K562 (cell line): ENCODE results near the gene SDF4. TPM values are rescaled to one million over a fixed set of nuclear protein-coding genes. Genes with fewer than 3 reads are reported as not detected.

Source experiments
- ATAC-seq: fragments of 200-7000 bp; cut with Tn5 transposase; 3 replicates; pipeline ENCODE4 v1.9.1; 2020; ENCODE audit warnings: moderate library complexity
- BruUV-seq: library from RNA; stranded (reverse); fragments of 400-500 nt; replicated peaks from 2 replicates; lab custom pipeline; 2021; lab: Mats Ljungman, UMichigan
- CTCF ChIA-PET: fragments of 300-600 bp; formaldehyde crosslinking; extraction: SDS; loops from one replicate; lab custom pipeline; 2021; ENCODE audit warnings: low intra/inter-chr PET ratio; lab: Yijun Ruan, JAX
- POLR2A ChIA-PET: fragments of 300-600, 350-650 bp; sonication (Branson Sonifier 250); formaldehyde crosslinking; extraction: SDS; loops from one replicate; lab custom pipeline; 2021; ENCODE audit warnings: antibody characterized with exemption, inconsistent platforms; lab: Yijun Ruan, JAX
- DNase-seq, 4 experiments: peaks; one replicate each; pipeline versions ENCODE4 v3.0.0 to v3.0.0-alpha.2; 2011 to 2018; ENCODE audit warnings: low spot score in 3 of 4, mixed read lengths in 3 of 4; ENCODE audit errors: extremely low read depth in 1 of 4
- FAIRE-seq: peaks from 2 replicates; lab custom pipeline; 2011; peaks lifted over from hg19 to GRCh38; lab: Jason Lieb, UNC
- H2AFZ ChIP-seq: 2 replicates; pipeline ENCODE4 v1.6.0; 2011; ENCODE audit warnings: low read depth, low read length, control low read depth, inconsistent platforms
- H3K27ac ChIP-seq: fragments of 200-600 bp; 3 replicates; pipeline ENCODE4 v1.8.0; 2011; ENCODE audit warnings: low read depth, mild to moderate bottlenecking, control low read depth, inconsistent platforms, low read length, moderate library complexity, mixed read lengths; ENCODE audit errors: extremely low read depth
- H3K27me3 ChIP-seq, 2 experiments: fragments of 300-600 bp in 1 of 2; 2 replicates in 1 of 2; 3 replicates in 1 of 2; pipeline versions ENCODE4 v1.6.0 to v1.8.0; 2011; ENCODE audit warnings: inconsistent platforms in 2 of 2, low read length in 2 of 2, mild to moderate bottlenecking in 1 of 2, mixed read lengths in 1 of 2, moderate library complexity in 1 of 2; ENCODE audit not compliant: control insufficient read depth in 2 of 2, insufficient read depth in 2 of 2
- H3K36me3 ChIP-seq: fragments of 300-600 bp; 3 replicates; pipeline ENCODE4 v1.8.0; 2011; ENCODE audit warnings: mild to moderate bottlenecking, low read length, inconsistent platforms; ENCODE audit not compliant: control insufficient read depth, insufficient read depth
- H3K4me1 ChIP-seq, 2 experiments: fragments of 200-600 bp in 1 of 2; replicated peaks in 1 of 2; 2 replicates in 1 of 2; 3 replicates in 1 of 2; pipeline versions ENCODE4 v1.5.1 to v1.8.0; 2011; ENCODE audit warnings: inconsistent platforms in 2 of 2, low read length in 2 of 2, mild to moderate bottlenecking in 1 of 2, mixed read lengths in 1 of 2, moderate library complexity in 1 of 2; ENCODE audit not compliant: control insufficient read depth in 2 of 2, insufficient read depth in 2 of 2
- H3K4me2 ChIP-seq: 2 replicates; pipeline ENCODE4 v1.6.1; 2011; ENCODE audit warnings: low read length, control low read depth, inconsistent platforms, mixed read lengths; ENCODE audit not compliant: insufficient read depth
- H3K4me3 ChIP-seq: fragments of 200-600 bp; sonication (generic), shearing (Covaris generic); 2 replicates; pipeline ENCODE4 v1.5.1; 2016; ENCODE audit warnings: control low read depth, inconsistent platforms
- H3K79me2 ChIP-seq: fragments of 200-600 bp; 3 replicates; pipeline ENCODE4 v1.8.0; 2011; ENCODE audit warnings: low read length, inconsistent platforms; ENCODE audit not compliant: control insufficient read depth, insufficient read depth
- H3K9ac ChIP-seq, 2 experiments: 2 replicates each; pipeline versions ENCODE4 v1.6.0 to v1.6.1; 2011; ENCODE audit warnings: low read depth in 2 of 2, low read length in 2 of 2, control low read depth in 1 of 2, inconsistent platforms in 1 of 2, mild to moderate bottlenecking in 1 of 2, mixed read lengths in 1 of 2; ENCODE audit not compliant: insufficient read depth in 1 of 2
- H3K9me1 ChIP-seq: one replicate; pipeline ENCODE4 v1.6.0; 2011; ENCODE audit warnings: inconsistent platforms, mild to moderate bottlenecking, low read length, moderate library complexity; ENCODE audit not compliant: control insufficient read depth, insufficient read depth
- H3K9me3 ChIP-seq: replicated peaks from 2 replicates; pipeline ENCODE4 v1.5.1; 2011; ENCODE audit warnings: low read depth, low read length, inconsistent platforms; ENCODE audit not compliant: control insufficient read depth, insufficient read depth
- H4K20me1 ChIP-seq: replicated peaks from 2 replicates; pipeline ENCODE4 v1.6.1; 2011; ENCODE audit warnings: low read length, inconsistent platforms, mixed read lengths; ENCODE audit not compliant: control insufficient read depth, insufficient read depth
- CREBBP ChIP-seq: IDR thresholded peaks from one replicate; pipeline ENCODE4 v1.6.1; 2012; ENCODE audit warnings: low read depth, mild to moderate bottlenecking, control low read depth, inconsistent platforms, low read length
- CXXC5 ChIP-seq: fragments of 250-450 bp; sonication (Bioruptor Pico); IDR thresholded peaks from 2 replicates; pipeline ENCODE4 v1.8.0; 2022; ENCODE audit warnings: inconsistent platforms, mild to moderate bottlenecking, moderate library complexity
- MTF1 ChIP-seq: fragments of 250-450 bp; sonication (Bioruptor Pico); IDR thresholded peaks from 2 replicates; pipeline ENCODE4 v1.9.0; 2021; ENCODE audit warnings: moderate library complexity, mild to moderate bottlenecking, inconsistent platforms, borderline replicate concordance
- NFIX ChIP-seq: fragments of 250-450 bp; sonication (Bioruptor Pico); IDR thresholded peaks from 2 replicates; pipeline ENCODE4 v1.4.0; 2020; ENCODE audit warnings: low read depth, mild to moderate bottlenecking, moderate library complexity
- PML ChIP-seq: IDR thresholded peaks from 2 replicates; pipeline ENCODE4 v1.6.1; 2012; ENCODE audit warnings: low read length, inconsistent platforms
- ZFP36 ChIP-seq: fragments of 150-350 bp; IDR thresholded peaks from 2 replicates; pipeline ENCODE4 v1.6.1; 2018; ENCODE audit warnings: low read length, low read depth; ENCODE audit not compliant: partially characterized antibody
- ZKSCAN8 ChIP-seq: fragments of 200-800 bp; sonication (Bioruptor generic); IDR thresholded peaks from 2 replicates; pipeline ENCODE4 v1.6.1; 2016; ENCODE audit warnings: missing genetic modification characterization, missing compliant biosample characterization
- ZNF12 ChIP-seq: sonication (generic); formaldehyde crosslinking; IDR thresholded peaks from 2 replicates; pipeline ENCODE4 v1.4.0; 2020; ENCODE audit warnings: mild to moderate bottlenecking, missing genetic modification reagents
- ZNF124 ChIP-seq: sonication (generic); formaldehyde crosslinking; IDR thresholded peaks from 2 replicates; pipeline ENCODE4 v1.8.1; 2022; ENCODE audit warnings: missing genetic modification reagents
- ZNF408 ChIP-seq: fragments of 250-450 bp; sonication (Bioruptor Pico); IDR thresholded peaks from 2 replicates; pipeline ENCODE4 v1.4.0; 2020; ENCODE audit warnings: low read depth, mild to moderate bottlenecking, moderate library complexity
- ZNF41 ChIP-seq: fragments of 250-450 bp; sonication (Bioruptor Pico); conservative IDR thresholded peaks from 2 replicates; pipeline ENCODE4 v1.4.0; 2020; ENCODE audit warnings: mild to moderate bottlenecking
- ZNF707 ChIP-seq: fragments of 250-450 bp; sonication (Bioruptor Pico); conservative IDR thresholded peaks from 2 replicates; pipeline ENCODE4 v1.8.0; 2022; ENCODE audit warnings: inconsistent platforms, mild to moderate bottlenecking, moderate library complexity
- WGBS: fragments of 100-300 bp; shearing (Covaris generic); methylation state at CpG from one replicate; pipeline ENCODE4 v1.1.6; 2016; ENCODE audit warnings: low coverage, mixed read lengths; ENCODE audit not compliant: insufficient coverage; ENCODE audit errors: missing lambda C conversion rate; 5-methylcytosine and 5-hydroxymethylcytosine counted together
- in situ Hi-C: fragments of 300-500 bp; cut with MboI; formaldehyde crosslinking; loops from 4 replicates; pipeline ENCODE4 v1.15.0; 2018; ENCODE audit warnings: inconsistent platforms, mixed read lengths
- intact Hi-C: fragments of 100-400 bp; cut with micrococcal nuclease; formaldehyde crosslinking; loops from 2 replicates; pipeline ENCODE4 v1.14.2; 2022
- polyA plus RNA-seq, 8 experiments: library from polyadenylated mRNA; depleted of rRNA in 4 of 8; stranded (reverse) in 5 of 8; unstranded in 3 of 8; fragments of >200 nt; fragmentation: Nextera tagmentation in 2 of 8; fragmentation: Illumina TruSeq in 1 of 8; extraction: Ambion mirVana in 2 of 8; extraction: Trizol in 1 of 8; gene quantifications; 2 replicates each; pipeline versions ENCODE4 v1.2.1 to v1.2.3, GENCODE V29; 2011 to 2014; ENCODE audit warnings: inconsistent platforms in 1 of 8, missing spikeins in 1 of 8
- total RNA-seq, 7 experiments: library from RNA; depleted of rRNA in 6 of 7; stranded (reverse); fragments of >200 nt in 6 of 7; fragmentation: Illumina TruSeq in 2 of 7; extraction: Trizol in 2 of 7; gene quantifications; 2 replicates each; pipeline versions ENCODE4 v1.2.1 to v1.2.3, GENCODE V29; 2011 to 2021; ENCODE audit warnings: low replicate concordance in 1 of 7
- TF ChIP-seq, protein P1 (sequence below), 2 experiments: fragments of 450-650 bp in 1 of 2; sonication (generic) in 1 of 2; formaldehyde crosslinking; conservative IDR thresholded peaks; 2 replicates each; pipeline versions ENCODE4 v1.4.0 to v1.8.1; 2020 to 2022; ENCODE audit warnings: mild to moderate bottlenecking in 1 of 2, missing genetic modification reagents in 1 of 2
- TF ChIP-seq, protein P2 (sequence below): sonication (generic); formaldehyde crosslinking; IDR thresholded peaks from 2 replicates; pipeline ENCODE4 v1.8.1; 2023; ENCODE audit warnings: mild to moderate bottlenecking, missing genetic modification reagents
- TF ChIP-seq, protein P3 (sequence below): fragments of 250-450 bp; sonication (Bioruptor Pico); IDR thresholded peaks from 2 replicates; pipeline ENCODE4 v1.8.0; 2022; ENCODE audit warnings: inconsistent platforms, mild to moderate bottlenecking, moderate library complexity, borderline replicate concordance
- TF ChIP-seq, protein P4 (sequence below), 2 experiments: fragments of 450-650 bp; IDR thresholded peaks; 2 replicates each; pipeline ENCODE4 v1.6.1; 2018; ENCODE audit warnings: mild to moderate bottlenecking in 2 of 2, low read depth in 1 of 2; ENCODE audit not compliant: partially characterized antibody in 2 of 2

The SDF4 gene
- total and polyA plus RNA-seq, 9 of the 15 experiments (the other 6 are each of a cell fraction or from before 2014, with no cell fraction given), result 0.35 to 160 (median 65.2) TPM

DNA sequence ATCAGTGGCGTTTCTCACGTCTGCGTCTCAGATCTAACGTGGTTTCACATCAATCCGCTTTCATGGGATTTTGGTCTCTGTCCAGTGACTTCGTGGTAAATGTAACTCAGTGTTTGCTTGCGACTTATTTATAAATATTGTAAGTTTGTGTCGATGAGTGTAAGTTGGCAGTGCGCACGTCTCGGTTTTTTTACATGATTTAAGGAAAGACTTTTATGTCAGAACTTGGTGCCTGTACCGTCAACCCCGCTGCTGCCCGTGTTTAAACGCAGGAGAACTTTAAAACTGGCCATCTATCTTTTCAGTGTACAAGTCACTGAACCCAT is 1.7 kb upstream of the SDF4 start:
- H3K9ac ChIP-seq, result no peak overlapping the region
- intact Hi-C loops (loop anchor here (5.0 kb wide), 1 partner anchor 111 kb away; no protein-coding TSS in a partner anchor), in situ Hi-C loops (no loop called here)
- peaks cover 9% of the 10 kb centered on the region for H3K9me3 ChIP-seq
- ChIA-PET POLR2A (interaction anchor here (0.7 kb wide), 1 partner anchor 118 kb away, joined by 3 read pairs; the partner anchor contains the start of gene C1orf159), CTCF (no interaction called here)
- no peak overlapping the region for H2AFZ ChIP-seq
- H3K79me2 ChIP-seq, result peaks cover 61% of the 10 kb centered on the region
- no TSS peak for BruUV-seq
- peak overlapping the region; percentile 49; the same call in 1 of the 2 replicates for H3K4me2 ChIP-seq
- H4K20me1 ChIP-seq, result no peaks in the 10 kb centered on the region
- ATAC-seq (no peak), DNase-seq (no peak), FAIRE-seq (peak; percentile 69)
- no peak overlapping the region for H3K27ac ChIP-seq
- peaks cover 32% of the 10 kb centered on the region; the same call in 2 of the 3 replicates for H3K36me3 ChIP-seq
- H3K9me1 ChIP-seq, result no peaks in the 10 kb centered on the region
- H3K4me3 ChIP-seq, result no peak overlapping the region
- WGBS, result 92% methylated on average over 15 of the region's 15 CpGs
- H3K27me3 ChIP-seq, result no peaks in the 10 kb centered on the region
- peaks cover 6 to 84% of the 10 kb centered on the region in 2 experiments; a peak in 4 of 5 replicates for H3K4me1 ChIP-seq
- TF ChIP-seq ZNF124 (CRISPR knock-in tag), result no peak
- TF ChIP-seq ZNF707 (CRISPR knock-in tag), result 0 out of 2 replicates have a peak, but pooled peaks have one; percentile 51
- no peak for TF ChIP-seq CXXC5 (CRISPR knock-in tag)
- peak; percentile 83; the same call in 1 of the 2 replicates for TF ChIP-seq ZNF408
- no peak for TF ChIP-seq PML
- TF ChIP-seq ZNF12 (CRISPR knock-in tag), result no peak
- TF ChIP-seq, protein P1, sequence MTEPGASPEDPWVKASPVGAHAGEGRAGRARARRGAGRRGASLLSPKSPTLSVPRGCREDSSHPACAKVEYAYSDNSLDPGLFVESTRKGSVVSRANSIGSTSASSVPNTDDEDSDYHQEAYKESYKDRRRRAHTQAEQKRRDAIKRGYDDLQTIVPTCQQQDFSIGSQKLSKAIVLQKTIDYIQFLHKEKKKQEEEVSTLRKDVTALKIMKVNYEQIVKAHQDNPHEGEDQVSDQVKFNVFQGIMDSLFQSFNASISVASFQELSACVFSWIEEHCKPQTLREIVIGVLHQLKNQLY (CRISPR knock-in tag; conservative IDR thresholded peaks at IDR 0.05), result no peak
- TF ChIP-seq, protein P2, sequence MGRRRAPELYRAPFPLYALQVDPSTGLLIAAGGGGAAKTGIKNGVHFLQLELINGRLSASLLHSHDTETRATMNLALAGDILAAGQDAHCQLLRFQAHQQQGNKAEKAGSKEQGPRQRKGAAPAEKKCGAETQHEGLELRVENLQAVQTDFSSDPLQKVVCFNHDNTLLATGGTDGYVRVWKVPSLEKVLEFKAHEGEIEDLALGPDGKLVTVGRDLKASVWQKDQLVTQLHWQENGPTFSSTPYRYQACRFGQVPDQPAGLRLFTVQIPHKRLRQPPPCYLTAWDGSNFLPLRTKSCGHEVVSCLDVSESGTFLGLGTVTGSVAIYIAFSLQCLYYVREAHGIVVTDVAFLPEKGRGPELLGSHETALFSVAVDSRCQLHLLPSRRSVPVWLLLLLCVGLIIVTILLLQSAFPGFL (CRISPR knock-in tag), result no peak
- TF ChIP-seq MTF1 (CRISPR knock-in tag), result peak; percentile 76; the same call in 1 of the 2 replicates
- TF ChIP-seq CREBBP, result no peak
- TF ChIP-seq ZKSCAN8 (CRISPR knock-in tag), result no peak
- peak; percentile 41; the same call in 1 of the 2 replicates for TF ChIP-seq NFIX (CRISPR knock-in tag)
- TF ChIP-seq, protein P3, sequence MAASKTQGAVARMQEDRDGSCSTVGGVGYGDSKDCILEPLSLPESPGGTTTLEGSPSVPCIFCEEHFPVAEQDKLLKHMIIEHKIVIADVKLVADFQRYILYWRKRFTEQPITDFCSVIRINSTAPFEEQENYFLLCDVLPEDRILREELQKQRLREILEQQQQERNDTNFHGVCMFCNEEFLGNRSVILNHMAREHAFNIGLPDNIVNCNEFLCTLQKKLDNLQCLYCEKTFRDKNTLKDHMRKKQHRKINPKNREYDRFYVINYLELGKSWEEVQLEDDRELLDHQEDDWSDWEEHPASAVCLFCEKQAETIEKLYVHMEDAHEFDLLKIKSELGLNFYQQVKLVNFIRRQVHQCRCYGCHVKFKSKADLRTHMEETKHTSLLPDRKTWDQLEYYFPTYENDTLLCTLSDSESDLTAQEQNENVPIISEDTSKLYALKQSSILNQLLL, result 0 out of 2 replicates have a peak, but pooled peaks have one; percentile 21
- TF ChIP-seq, protein P4, sequence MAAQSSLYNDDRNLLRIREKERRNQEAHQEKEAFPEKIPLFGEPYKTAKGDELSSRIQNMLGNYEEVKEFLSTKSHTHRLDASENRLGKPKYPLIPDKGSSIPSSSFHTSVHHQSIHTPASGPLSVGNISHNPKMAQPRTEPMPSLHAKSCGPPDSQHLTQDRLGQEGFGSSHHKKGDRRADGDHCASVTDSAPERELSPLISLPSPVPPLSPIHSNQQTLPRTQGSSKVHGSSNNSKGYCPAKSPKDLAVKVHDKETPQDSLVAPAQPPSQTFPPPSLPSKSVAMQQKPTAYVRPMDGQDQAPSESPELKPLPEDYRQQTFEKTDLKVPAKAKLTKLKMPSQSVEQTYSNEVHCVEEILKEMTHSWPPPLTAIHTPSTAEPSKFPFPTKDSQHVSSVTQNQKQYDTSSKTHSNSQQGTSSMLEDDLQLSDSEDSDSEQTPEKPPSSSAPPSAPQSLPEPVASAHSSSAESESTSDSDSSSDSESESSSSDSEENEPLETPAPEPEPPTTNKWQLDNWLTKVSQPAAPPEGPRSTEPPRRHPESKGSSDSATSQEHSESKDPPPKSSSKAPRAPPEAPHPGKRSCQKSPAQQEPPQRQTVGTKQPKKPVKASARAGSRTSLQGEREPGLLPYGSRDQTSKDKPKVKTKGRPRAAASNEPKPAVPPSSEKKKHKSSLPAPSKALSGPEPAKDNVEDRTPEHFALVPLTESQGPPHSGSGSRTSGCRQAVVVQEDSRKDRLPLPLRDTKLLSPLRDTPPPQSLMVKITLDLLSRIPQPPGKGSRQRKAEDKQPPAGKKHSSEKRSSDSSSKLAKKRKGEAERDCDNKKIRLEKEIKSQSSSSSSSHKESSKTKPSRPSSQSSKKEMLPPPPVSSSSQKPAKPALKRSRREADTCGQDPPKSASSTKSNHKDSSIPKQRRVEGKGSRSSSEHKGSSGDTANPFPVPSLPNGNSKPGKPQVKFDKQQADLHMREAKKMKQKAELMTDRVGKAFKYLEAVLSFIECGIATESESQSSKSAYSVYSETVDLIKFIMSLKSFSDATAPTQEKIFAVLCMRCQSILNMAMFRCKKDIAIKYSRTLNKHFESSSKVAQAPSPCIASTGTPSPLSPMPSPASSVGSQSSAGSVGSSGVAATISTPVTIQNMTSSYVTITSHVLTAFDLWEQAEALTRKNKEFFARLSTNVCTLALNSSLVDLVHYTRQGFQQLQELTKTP (IDR thresholded peaks at IDR 0.05; ENCODE audit: low read depth in 1 of 2, partially characterized antibody in 2 of 2), result no peak
- no peak for TF ChIP-seq ZNF41
- TF ChIP-seq ZFP36, result no peak
